Lower lobe of right lung (tissue), 2 donors: ENCODE results near the gene PDE11A. TPM values are rescaled to one million over a fixed set of nuclear protein-coding genes. Genes with fewer than 3 reads are reported as not detected.

Experiments
- ATAC-seq, 2 donors: fragments of 200-7000 bp; cut with Tn5 transposase; one replicate each; pipeline ENCODE4 v1.9.1; 2020 to 2022; ENCODE audit warnings: mild to moderate bottlenecking in 2 of 2, moderate library complexity in 2 of 2
- DNase-seq: peaks from one replicate; pipeline ENCODE4 v3.0.0-alpha.2; 2020
- H3K27ac ChIP-seq: fragments of 200-600 bp; one replicate; pipeline ENCODE4 v1.8.0; 2022
- H3K27me3 ChIP-seq: fragments of 200-600 bp; one replicate; pipeline ENCODE4 v1.8.0; 2022; ENCODE audit warnings: low read depth
- H3K36me3 ChIP-seq: fragments of 200-600 bp; one replicate; pipeline ENCODE4 v1.8.0; 2022; ENCODE audit warnings: mild to moderate bottlenecking
- H3K4me1 ChIP-seq: fragments of 200-600 bp; one replicate; pipeline ENCODE4 v1.8.0; 2022
- H3K4me3 ChIP-seq: fragments of 200-600 bp; one replicate; pipeline ENCODE4 v1.8.0; 2022; ENCODE audit warnings: mild to moderate bottlenecking
- H3K9me3 ChIP-seq: fragments of 200-600 bp; one replicate; pipeline ENCODE4 v1.8.0; 2022
- CTCF ChIP-seq: fragments of 200-600 bp; IDR thresholded peaks from one replicate; pipeline ENCODE4 v1.8.0; 2022; ENCODE audit warnings: antibody characterized with exemption, mild to moderate bottlenecking
- intact Hi-C: fragments of 100-400 bp; cut with DNase I; formaldehyde crosslinking; loops from one replicate; pipeline ENCODE4 v1.11.0; 2022
- total RNA-seq: library from RNA; stranded (reverse); fragmentation: NEBNext Ultra II Directional; extraction: Animal tissue kit (Norgen Biotek cat#: 25700); gene quantifications from one replicate; pipeline ENCODE4 v1.2.1, GENCODE V29; 2021
- donor health status: DM: no; HTN: yes; CAD: no; lungs with severe emphysema.

PDE11A gene
- total RNA-seq, 1 donor from 2014 or later = 0.27 TPM

- Histone ChIP-seq H3K9me3 (no peaks in the 10 kb centered on the region), H3K36me3 (no peaks in the 10 kb centered on the region), H3K4me1 (no peaks in the 10 kb centered on the region), H3K27me3 (no peaks in the 10 kb centered on the region), H3K27ac (no peak overlapping the region), H3K4me3 (peak overlapping the region; percentile 7)
- intact Hi-C loops = no loop called here
- DNase-seq = no peak
- ATAC-seq = no peak
- no peak for TF ChIP-seq CTCF
These were observed 474.0 kb downstream of the PDE11A start for GRCh38 chr2:177598326-177599138.

- Histone ChIP-seq H3K27ac (no peak overlapping the region), H3K36me3 (no peaks in the 10 kb centered on the region), H3K9me3 (no peaks in the 10 kb centered on the region), H3K4me1 (no peaks in the 10 kb centered on the region), H3K4me3 (no peak overlapping the region), H3K27me3 (no peaks in the 10 kb centered on the region)
- intact Hi-C loops = no loop called here
- ATAC-seq (no peak), DNase-seq (no peak)
- no peak for TF ChIP-seq CTCF
These were observed 474.8 kb downstream of the PDE11A start for GRCh38 chr2:177597759-177598158.

GRCh38 chr2:177596866-177597265, 475.7 kb downstream of the PDE11A start:
- intact Hi-C loops = no loop called here
- H3K4me1 ChIP-seq = no peaks in the 10 kb centered on the region
- H3K27ac ChIP-seq = no peak overlapping the region
- no peak for DNase-seq
- no peak for TF ChIP-seq CTCF
- H3K4me3 ChIP-seq = no peak overlapping the region
- H3K27me3 ChIP-seq = no peaks in the 10 kb centered on the region
- no peaks in the 10 kb centered on the region for H3K9me3 ChIP-seq
- ATAC-seq = no peak
- H3K36me3 ChIP-seq = no peaks in the 10 kb centered on the region

GRCh38 chr2:177595126-177595845, 477.3 kb downstream of the PDE11A start:
- intact Hi-C loops = no loop called here
- no peak for DNase-seq
- Histone ChIP-seq H3K9me3 (no peaks in the 10 kb centered on the region), H3K4me1 (no peaks in the 10 kb centered on the region), H3K27me3 (no peaks in the 10 kb centered on the region), H3K4me3 (no peak overlapping the region), H3K36me3 (no peaks in the 10 kb centered on the region), H3K27ac (no peak overlapping the region)
- TF ChIP-seq CTCF = no peak
- no peak for ATAC-seq

- ATAC-seq (no peak), DNase-seq (no peak)
- Histone ChIP-seq H3K4me3 (no peak overlapping the region), H3K27ac (no peak overlapping the region), H3K4me1 (no peaks in the 10 kb centered on the region), H3K36me3 (no peaks in the 10 kb centered on the region), H3K27me3 (no peaks in the 10 kb centered on the region), H3K9me3 (no peaks in the 10 kb centered on the region)
- TF ChIP-seq CTCF = no peak
- intact Hi-C loops = no loop called here
These were observed 479.2 kb downstream of the PDE11A start for GRCh38 chr2:177593402-177593801.
